Parathyroid adenoma (tissue), 2 donors: ENCODE results near the gene TRMT61A.

Experiments
- H2AFZ ChIP-seq: fragments of 300-600 bp; sonication (generic); one replicate; pipeline ENCODE4 v1.7.0; 2017; ENCODE audit warnings: antibody characterized with exemption, mild to moderate bottlenecking
- H3K27ac ChIP-seq: fragments of 300-600 bp; sonication (generic); one replicate; pipeline ENCODE4 v1.7.0; 2017
- H3K27me3 ChIP-seq: fragments of 300-600 bp; sonication (generic); one replicate; pipeline ENCODE4 v1.7.0; 2017; ENCODE audit warnings: low read length; ENCODE audit not compliant: control insufficient read depth, insufficient read depth
- H3K36me3 ChIP-seq: fragments of 300-600 bp; sonication (generic); one replicate; pipeline ENCODE4 v1.7.0; 2017; ENCODE audit warnings: low read length; ENCODE audit not compliant: control insufficient read depth, insufficient read depth
- H3K4me1 ChIP-seq: fragments of 300-600 bp; sonication (generic); one replicate; pipeline ENCODE4 v1.7.0; 2017; ENCODE audit warnings: control low read depth
- H3K4me2 ChIP-seq: fragments of 300-600 bp; sonication (generic); one replicate; pipeline ENCODE4 v1.7.0; 2017; ENCODE audit warnings: low read length
- H3K4me3 ChIP-seq: fragments of 300-600 bp; sonication (generic); one replicate; pipeline ENCODE4 v1.7.0; 2017; ENCODE audit warnings: low read depth, low read length
- H3K79me2 ChIP-seq: fragments of 300-600 bp; sonication (generic); one replicate; pipeline ENCODE4 v1.7.0; 2017; ENCODE audit warnings: control low read depth
- H3K9ac ChIP-seq: fragments of 300-600 bp; sonication (generic); one replicate; pipeline ENCODE4 v1.7.0; 2017; ENCODE audit warnings: mild to moderate bottlenecking
- H3K9me3 ChIP-seq: fragments of 300-600 bp; sonication (generic); one replicate; pipeline ENCODE4 v1.7.0; 2017; ENCODE audit warnings: low read length; ENCODE audit not compliant: control insufficient read depth
- TF ChIP-seq, protein P1 (sequence below): fragments of 300-600 bp; sonication (generic); IDR thresholded peaks from one replicate; pipeline ENCODE4 v1.7.0; 2017; ENCODE audit warnings: antibody characterized with exemption, mild to moderate bottlenecking
- donor health status: primary hyperparathyroidism.

The TRMT61A gene

DNA sequence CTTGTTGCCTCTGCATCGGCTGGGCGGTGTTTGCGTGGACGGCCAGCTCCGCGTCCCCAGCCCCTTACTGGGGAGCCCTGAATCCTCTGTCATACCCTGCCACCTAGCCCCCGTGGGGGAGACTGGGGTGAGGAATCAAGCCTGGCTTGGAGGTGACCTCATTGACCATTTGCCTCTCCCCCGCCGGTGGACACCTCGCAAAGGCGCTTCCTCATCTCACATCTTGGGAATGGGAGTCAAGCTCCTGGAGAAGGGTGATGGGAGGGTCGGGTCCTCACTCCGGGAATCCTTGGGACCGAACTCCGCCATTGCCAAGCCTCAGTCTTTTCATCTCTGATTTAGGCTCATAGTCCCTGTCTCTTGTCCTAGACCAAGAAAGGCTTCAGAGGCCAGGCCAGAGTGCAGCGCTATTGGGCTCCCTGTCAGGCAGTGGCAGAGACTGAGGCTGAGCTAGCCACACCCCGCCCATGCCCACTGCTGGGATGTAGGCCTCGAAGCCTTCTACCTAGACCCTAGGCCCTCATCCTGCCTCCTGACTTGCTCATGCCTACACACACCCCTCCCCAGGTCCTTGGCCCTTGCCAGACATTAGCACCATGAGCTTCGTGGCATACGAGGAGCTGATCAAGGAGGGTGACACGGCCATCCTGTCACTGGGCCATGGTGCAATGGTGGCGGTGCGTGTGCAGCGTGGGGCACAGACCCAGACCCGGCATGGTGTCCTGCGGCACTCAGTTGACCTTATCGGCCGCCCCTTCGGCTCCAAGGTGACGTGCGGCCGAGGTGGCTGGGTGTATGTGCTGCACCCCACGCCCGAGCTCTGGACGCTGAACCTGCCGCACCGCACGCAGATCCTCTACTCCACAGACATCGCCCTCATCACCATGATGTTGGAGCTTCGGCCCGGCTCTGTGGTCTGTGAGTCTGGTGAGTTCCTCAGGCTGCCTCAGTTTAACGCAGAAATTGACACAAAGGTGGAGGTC lies 678 bp downstream of the TRMT61A start:
- no peaks in the 10 kb centered on the region for H3K36me3 ChIP-seq
- peak overlapping the region; percentile 28 for H3K9ac ChIP-seq
- TF ChIP-seq, protein P1, sequence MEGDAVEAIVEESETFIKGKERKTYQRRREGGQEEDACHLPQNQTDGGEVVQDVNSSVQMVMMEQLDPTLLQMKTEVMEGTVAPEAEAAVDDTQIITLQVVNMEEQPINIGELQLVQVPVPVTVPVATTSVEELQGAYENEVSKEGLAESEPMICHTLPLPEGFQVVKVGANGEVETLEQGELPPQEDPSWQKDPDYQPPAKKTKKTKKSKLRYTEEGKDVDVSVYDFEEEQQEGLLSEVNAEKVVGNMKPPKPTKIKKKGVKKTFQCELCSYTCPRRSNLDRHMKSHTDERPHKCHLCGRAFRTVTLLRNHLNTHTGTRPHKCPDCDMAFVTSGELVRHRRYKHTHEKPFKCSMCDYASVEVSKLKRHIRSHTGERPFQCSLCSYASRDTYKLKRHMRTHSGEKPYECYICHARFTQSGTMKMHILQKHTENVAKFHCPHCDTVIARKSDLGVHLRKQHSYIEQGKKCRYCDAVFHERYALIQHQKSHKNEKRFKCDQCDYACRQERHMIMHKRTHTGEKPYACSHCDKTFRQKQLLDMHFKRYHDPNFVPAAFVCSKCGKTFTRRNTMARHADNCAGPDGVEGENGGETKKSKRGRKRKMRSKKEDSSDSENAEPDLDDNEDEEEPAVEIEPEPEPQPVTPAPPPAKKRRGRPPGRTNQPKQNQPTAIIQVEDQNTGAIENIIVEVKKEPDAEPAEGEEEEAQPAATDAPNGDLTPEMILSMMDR, result no peak
- H3K79me2 ChIP-seq, result peaks cover 10% of the 10 kb centered on the region
- H3K27ac ChIP-seq, result peak overlapping the region; percentile 60
- peak overlapping the region; percentile 84 for H2AFZ ChIP-seq
- H3K4me1 ChIP-seq, result peaks cover 8% of the 10 kb centered on the region
- H3K4me3 ChIP-seq, result peak overlapping the region; percentile 68
- no peaks in the 10 kb centered on the region for H3K27me3 ChIP-seq
- no peaks in the 10 kb centered on the region for H3K9me3 ChIP-seq
- peak overlapping the region; percentile 73 for H3K4me2 ChIP-seq

DNA sequence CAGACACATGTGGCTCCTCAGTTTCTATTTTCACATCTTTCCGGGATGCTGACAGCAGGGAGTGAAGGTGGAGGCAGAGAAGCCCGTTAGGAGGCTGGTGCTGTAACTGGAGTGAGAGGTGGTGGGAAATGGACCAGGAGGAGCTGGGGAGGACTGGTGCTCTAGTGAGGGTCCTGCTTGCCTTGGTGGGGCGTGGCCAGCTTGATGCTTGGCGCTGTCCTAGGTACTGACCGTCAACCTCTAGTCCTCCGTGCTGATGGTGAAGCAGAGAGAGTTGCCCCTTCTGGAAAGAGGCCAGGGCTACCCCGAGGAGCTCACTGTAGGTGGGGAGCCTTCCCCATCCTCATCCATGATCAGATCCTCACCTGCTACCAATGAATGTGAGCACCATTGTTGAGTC lies 1.4 kb downstream of the TRMT61A start:
- Histone ChIP-seq H2AFZ (no peak overlapping the region), H3K9me3 (no peaks in the 10 kb centered on the region), H3K79me2 (peaks cover 10% of the 10 kb centered on the region), H3K36me3 (no peaks in the 10 kb centered on the region), H3K27me3 (no peaks in the 10 kb centered on the region), H3K27ac (no peak overlapping the region), H3K9ac (no peak overlapping the region), H3K4me3 (no peak overlapping the region), H3K4me1 (peaks cover 8% of the 10 kb centered on the region), H3K4me2 (no peak overlapping the region)
- TF ChIP-seq, protein P1, result no peak

DNA sequence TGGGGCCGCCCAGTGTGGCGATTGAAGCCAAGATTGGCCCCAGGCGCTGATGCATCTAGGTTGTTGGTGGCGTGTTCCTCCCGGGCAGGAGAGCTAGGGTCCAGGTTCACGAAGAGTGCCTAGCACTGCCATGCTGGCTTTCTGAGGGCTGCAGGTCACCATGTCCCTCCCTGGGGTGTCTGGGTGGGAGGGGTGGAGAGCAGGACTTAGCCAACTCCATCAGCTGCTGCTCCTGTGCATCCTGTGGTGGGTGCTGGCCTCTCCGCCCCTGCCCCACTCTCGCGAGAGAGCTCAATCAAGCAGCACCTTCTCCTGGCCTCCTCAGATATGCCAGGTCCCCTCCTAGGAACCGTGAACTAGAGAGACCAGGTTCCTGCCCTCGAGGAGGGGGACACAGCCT lies 1.8 kb downstream of the TRMT61A start:
- no peaks in the 10 kb centered on the region for H3K9me3 ChIP-seq
- TF ChIP-seq, protein P1, result no peak
- H2AFZ ChIP-seq, result no peak overlapping the region
- no peak overlapping the region for H3K4me2 ChIP-seq
- H3K36me3 ChIP-seq, result no peaks in the 10 kb centered on the region
- peaks cover 8% of the 10 kb centered on the region for H3K4me1 ChIP-seq
- H3K4me3 ChIP-seq, result no peak overlapping the region
- no peaks in the 10 kb centered on the region for H3K27me3 ChIP-seq
- no peak overlapping the region for H3K9ac ChIP-seq
- H3K27ac ChIP-seq, result no peak overlapping the region
- peaks cover 10% of the 10 kb centered on the region for H3K79me2 ChIP-seq

DNA sequence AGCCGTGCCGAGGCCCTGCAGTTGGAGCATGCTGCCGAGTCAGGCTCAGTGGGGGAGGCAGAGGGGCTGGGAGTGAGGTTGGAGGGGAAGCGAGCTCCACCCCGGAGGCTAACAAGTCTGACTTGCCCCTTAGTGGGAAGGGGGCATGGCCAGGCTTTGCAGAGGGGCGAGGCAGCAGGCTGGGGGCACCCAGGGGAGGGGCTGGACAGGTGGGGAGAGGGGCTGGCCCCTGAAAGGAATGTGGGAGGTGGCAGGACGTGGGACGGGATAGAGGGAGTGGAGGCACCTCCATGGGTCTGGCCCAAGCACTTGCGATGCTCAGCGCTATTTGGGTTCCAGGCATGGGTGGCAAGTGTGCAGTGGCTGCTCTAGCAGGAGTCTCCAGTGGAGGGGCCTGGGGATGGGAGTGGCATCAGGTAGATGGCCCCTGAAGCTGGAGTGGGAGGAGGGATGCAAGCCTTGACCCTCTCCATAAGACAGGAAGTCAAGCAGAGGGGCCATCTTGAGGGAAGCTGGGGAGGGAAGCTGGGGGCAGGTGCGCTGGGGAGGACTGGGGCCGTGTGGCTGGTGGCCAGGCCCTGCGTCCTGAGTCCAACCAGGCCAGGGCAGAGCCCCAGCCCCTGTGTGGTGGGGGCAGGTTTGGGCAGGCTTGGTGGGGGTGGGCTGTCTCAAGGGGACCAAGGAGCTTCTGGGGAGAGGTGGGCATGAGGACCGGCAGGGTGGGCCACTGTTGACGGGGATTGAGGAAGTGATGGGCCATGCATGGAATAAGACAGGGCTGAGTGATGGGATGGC lies 2.6 kb downstream of the TRMT61A start:
- no peaks in the 10 kb centered on the region for H3K36me3 ChIP-seq
- TF ChIP-seq, protein P1, result no peak

More for the DNA sequence above, 2.6 kb downstream of the TRMT61A start:
- Histone ChIP-seq H3K79me2 (peaks cover 10% of the 10 kb centered on the region), H3K4me2 (no peak overlapping the region), H3K4me1 (peaks cover 8% of the 10 kb centered on the region), H3K9ac (no peak overlapping the region), H2AFZ (no peak overlapping the region), H3K27ac (no peak overlapping the region), H3K9me3 (no peaks in the 10 kb centered on the region), H3K4me3 (no peak overlapping the region), H3K27me3 (no peaks in the 10 kb centered on the region)
